ENCODE results near the gene CD3D. TPM values are rescaled to one million over a fixed set of nuclear protein-coding genes. Genes with fewer than 3 reads are reported as not detected.

CD3D gene
- polyA plus RNA-seq, 1 donor from 2014 or later, result not detected

- H3K9me3 ChIP-seq (ENCODE audit: low read length), result no peaks in the 10 kb centered on the region
- no peaks in the 10 kb centered on the region for H3K9me2 ChIP-seq (ENCODE audit: insufficient read depth, low read length)
- no peak overlapping the region for H3K4me3 ChIP-seq (ENCODE audit: low read length)
- H2AFZ ChIP-seq (ENCODE audit: low read depth, low read length), result no peak overlapping the region
- H4K20me1 ChIP-seq (ENCODE audit: insufficient read depth), result no peaks in the 10 kb centered on the region
- no peak overlapping the region for H3K4me2 ChIP-seq (ENCODE audit: low read length)
- no peaks in the 10 kb centered on the region for H3K27me3 ChIP-seq (ENCODE audit: insufficient read depth, low read depth, low read length)
- no peak overlapping the region for H3K27ac ChIP-seq (ENCODE audit: low read length)
- H3K36me3 ChIP-seq (ENCODE audit: insufficient read depth, low read length), result no peaks in the 10 kb centered on the region
- H3K9ac ChIP-seq (ENCODE audit: low read length), result no peak overlapping the region
- no peaks in the 10 kb centered on the region for H3K79me2 ChIP-seq (replicated peaks; ENCODE audit: insufficient read depth, low read length)
- TF ChIP-seq POLR2AphosphoS5 (IDR thresholded peaks at IDR 0.05) (no peak), RAD21 (conservative IDR thresholded peaks at IDR 0.05) (no peak), MXI1 (conservative IDR thresholded peaks at IDR 0.05; ENCODE audit: poor library complexity, severe bottlenecking) (no peak), EP300 (conservative IDR thresholded peaks at IDR 0.05; ENCODE audit: poor library complexity, severe bottlenecking) (no peak), EZH2 (IDR thresholded peaks at IDR 0.05; ENCODE audit: borderline replicate concordance, insufficient read depth, low read length, poor library complexity, severe bottlenecking) (no peak), SMC3 (conservative IDR thresholded peaks at IDR 0.05; ENCODE audit: poor library complexity) (no peak), TAF1 (IDR thresholded peaks at IDR 0.05; ENCODE audit: low read depth) (no peak)
- TF ChIP-seq, protein P1, sequence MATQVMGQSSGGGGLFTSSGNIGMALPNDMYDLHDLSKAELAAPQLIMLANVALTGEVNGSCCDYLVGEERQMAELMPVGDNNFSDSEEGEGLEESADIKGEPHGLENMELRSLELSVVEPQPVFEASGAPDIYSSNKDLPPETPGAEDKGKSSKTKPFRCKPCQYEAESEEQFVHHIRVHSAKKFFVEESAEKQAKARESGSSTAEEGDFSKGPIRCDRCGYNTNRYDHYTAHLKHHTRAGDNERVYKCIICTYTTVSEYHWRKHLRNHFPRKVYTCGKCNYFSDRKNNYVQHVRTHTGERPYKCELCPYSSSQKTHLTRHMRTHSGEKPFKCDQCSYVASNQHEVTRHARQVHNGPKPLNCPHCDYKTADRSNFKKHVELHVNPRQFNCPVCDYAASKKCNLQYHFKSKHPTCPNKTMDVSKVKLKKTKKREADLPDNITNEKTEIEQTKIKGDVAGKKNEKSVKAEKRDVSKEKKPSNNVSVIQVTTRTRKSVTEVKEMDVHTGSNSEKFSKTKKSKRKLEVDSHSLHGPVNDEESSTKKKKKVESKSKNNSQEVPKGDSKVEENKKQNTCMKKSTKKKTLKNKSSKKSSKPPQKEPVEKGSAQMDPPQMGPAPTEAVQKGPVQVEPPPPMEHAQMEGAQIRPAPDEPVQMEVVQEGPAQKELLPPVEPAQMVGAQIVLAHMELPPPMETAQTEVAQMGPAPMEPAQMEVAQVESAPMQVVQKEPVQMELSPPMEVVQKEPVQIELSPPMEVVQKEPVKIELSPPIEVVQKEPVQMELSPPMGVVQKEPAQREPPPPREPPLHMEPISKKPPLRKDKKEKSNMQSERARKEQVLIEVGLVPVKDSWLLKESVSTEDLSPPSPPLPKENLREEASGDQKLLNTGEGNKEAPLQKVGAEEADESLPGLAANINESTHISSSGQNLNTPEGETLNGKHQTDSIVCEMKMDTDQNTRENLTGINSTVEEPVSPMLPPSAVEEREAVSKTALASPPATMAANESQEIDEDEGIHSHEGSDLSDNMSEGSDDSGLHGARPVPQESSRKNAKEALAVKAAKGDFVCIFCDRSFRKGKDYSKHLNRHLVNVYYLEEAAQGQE (IDR thresholded peaks at IDR 0.05; ENCODE audit: borderline replicate concordance), result no peak
- TF ChIP-seq, protein P2, sequence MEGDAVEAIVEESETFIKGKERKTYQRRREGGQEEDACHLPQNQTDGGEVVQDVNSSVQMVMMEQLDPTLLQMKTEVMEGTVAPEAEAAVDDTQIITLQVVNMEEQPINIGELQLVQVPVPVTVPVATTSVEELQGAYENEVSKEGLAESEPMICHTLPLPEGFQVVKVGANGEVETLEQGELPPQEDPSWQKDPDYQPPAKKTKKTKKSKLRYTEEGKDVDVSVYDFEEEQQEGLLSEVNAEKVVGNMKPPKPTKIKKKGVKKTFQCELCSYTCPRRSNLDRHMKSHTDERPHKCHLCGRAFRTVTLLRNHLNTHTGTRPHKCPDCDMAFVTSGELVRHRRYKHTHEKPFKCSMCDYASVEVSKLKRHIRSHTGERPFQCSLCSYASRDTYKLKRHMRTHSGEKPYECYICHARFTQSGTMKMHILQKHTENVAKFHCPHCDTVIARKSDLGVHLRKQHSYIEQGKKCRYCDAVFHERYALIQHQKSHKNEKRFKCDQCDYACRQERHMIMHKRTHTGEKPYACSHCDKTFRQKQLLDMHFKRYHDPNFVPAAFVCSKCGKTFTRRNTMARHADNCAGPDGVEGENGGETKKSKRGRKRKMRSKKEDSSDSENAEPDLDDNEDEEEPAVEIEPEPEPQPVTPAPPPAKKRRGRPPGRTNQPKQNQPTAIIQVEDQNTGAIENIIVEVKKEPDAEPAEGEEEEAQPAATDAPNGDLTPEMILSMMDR (IDR thresholded peaks at IDR 0.05; ENCODE audit: poor library complexity, severe bottlenecking), result no peak
- H3F3A ChIP-seq (ENCODE audit: insufficient read depth, low read length, poor library complexity, severe bottlenecking), result no peaks in the 10 kb centered on the region
These were observed 50.9 kb downstream of the CD3D start for GRCh38 chr11:118291477-118292135.

DNA sequence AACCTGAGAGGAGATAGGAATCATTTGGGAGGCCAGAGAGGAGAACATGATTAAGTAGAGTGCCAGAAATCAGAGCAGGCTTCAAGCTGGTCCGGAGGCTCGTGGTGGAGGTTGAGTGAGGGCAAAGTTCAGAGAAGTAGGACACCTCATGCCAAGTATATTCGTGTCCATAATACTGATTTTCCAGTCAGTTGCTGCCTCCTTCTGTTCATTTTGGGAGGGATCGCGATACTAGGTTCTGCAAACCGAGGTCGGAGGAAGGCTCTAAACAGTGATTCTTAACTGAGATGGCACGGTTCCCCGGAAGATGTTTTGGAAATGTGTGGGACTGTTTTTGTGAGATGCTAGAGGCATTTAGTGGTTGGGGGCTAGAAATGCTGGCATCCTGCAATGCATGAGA lies 51.6 kb downstream of the CD3D start:
- H3F3A ChIP-seq (ENCODE audit: insufficient read depth, low read length, poor library complexity, severe bottlenecking), result no peaks in the 10 kb centered on the region
- no peaks in the 10 kb centered on the region for H3K27me3 ChIP-seq (ENCODE audit: insufficient read depth, low read depth, low read length)
- no peaks in the 10 kb centered on the region for H3K36me3 ChIP-seq (ENCODE audit: insufficient read depth, low read length)
- no peaks in the 10 kb centered on the region for H3K9me3 ChIP-seq (ENCODE audit: low read length)
- no peaks in the 10 kb centered on the region for H4K20me1 ChIP-seq (ENCODE audit: insufficient read depth)
- no peak overlapping the region for H3K4me3 ChIP-seq (ENCODE audit: low read length)
- no peak overlapping the region for H3K4me2 ChIP-seq (ENCODE audit: low read length)
- H3K27ac ChIP-seq (ENCODE audit: low read length), result no peak overlapping the region
- no peak overlapping the region for H3K9ac ChIP-seq (ENCODE audit: low read length)
- TF ChIP-seq MXI1 (conservative IDR thresholded peaks at IDR 0.05; ENCODE audit: poor library complexity, severe bottlenecking), result no peak
- no peak for TF ChIP-seq SMC3 (conservative IDR thresholded peaks at IDR 0.05; ENCODE audit: poor library complexity)
- no peak for TF ChIP-seq EZH2 (IDR thresholded peaks at IDR 0.05; ENCODE audit: borderline replicate concordance, insufficient read depth, low read length, poor library complexity, severe bottlenecking)
- TF ChIP-seq POLR2AphosphoS5 (IDR thresholded peaks at IDR 0.05), result no peak
- TF ChIP-seq EP300 (conservative IDR thresholded peaks at IDR 0.05; ENCODE audit: poor library complexity, severe bottlenecking), result no peak
- TF ChIP-seq, protein P2 (IDR thresholded peaks at IDR 0.05; ENCODE audit: poor library complexity, severe bottlenecking), result no peak
- TF ChIP-seq, protein P1 (IDR thresholded peaks at IDR 0.05; ENCODE audit: borderline replicate concordance), result no peak
- TF ChIP-seq TAF1 (IDR thresholded peaks at IDR 0.05; ENCODE audit: low read depth), result no peak
- TF ChIP-seq RAD21 (conservative IDR thresholded peaks at IDR 0.05), result no peak
- no peak overlapping the region for H2AFZ ChIP-seq (ENCODE audit: low read depth, low read length)
- H3K9me2 ChIP-seq (ENCODE audit: insufficient read depth, low read length), result no peaks in the 10 kb centered on the region
- no peaks in the 10 kb centered on the region for H3K79me2 ChIP-seq (replicated peaks; ENCODE audit: insufficient read depth, low read length)
